Esophagus squamous epithelium (tissue), 5 donors: ENCODE results near the gene DMAP1. TPM values are rescaled to one million over a fixed set of nuclear protein-coding genes. Genes with fewer than 3 reads are reported as not detected.

ENCODE experiments used
- DNase-seq: peaks from one replicate; lab custom pipeline; 2025; lab: John Stamatoyannopoulos, UW
- H3K27ac ChIP-seq, 4 donors: fragments of 200-600 bp; sonication (generic); one replicate each; pipeline ENCODE4 v1.5.1; 2016 to 2019; ENCODE audit warnings: mild to moderate bottlenecking in 1 of 4
- H3K27me3 ChIP-seq, 4 donors: fragments of 200-600 bp; sonication (generic); 1 replicate in 3 of 4; 2 replicates in 1 of 4; pipeline versions ENCODE4 v1.5.1 to v1.6.0; 2017 to 2021; ENCODE audit warnings: antibody characterized with exemption in 1 of 4
- H3K36me3 ChIP-seq, 3 donors: fragments of 200-600 bp; sonication (generic); one replicate each; pipeline ENCODE4 v1.5.1; 2016 to 2019
- H3K4me1 ChIP-seq, 3 donors: fragments of 200-600 bp; sonication (generic); one replicate each; pipeline ENCODE4 v1.5.1; 2017 to 2019
- H3K4me3 ChIP-seq, 4 donors: fragments of 200-600 bp; sonication (generic); 1 replicate in 3 of 4; 2 replicates in 1 of 4; pipeline ENCODE4 v1.5.1; 2016 to 2019; ENCODE audit warnings: mild to moderate bottlenecking in 2 of 4, moderate library complexity in 1 of 4
- H3K9me3 ChIP-seq, 3 donors: fragments of 200-600 bp; sonication (generic); one replicate each; pipeline ENCODE4 v1.5.1; 2016 to 2019
- POLR2A ChIP-seq, 4 donors: fragments of 450-650 bp; IDR thresholded peaks; one replicate each; pipeline ENCODE4 v1.6.1; 2017; ENCODE audit warnings: antibody characterized with exemption in 4 of 4, mild to moderate bottlenecking in 4 of 4, moderate library complexity in 3 of 4
- WGBS, 2 donors: methylation state at CpG; one replicate each; pipeline ENCODE4 v1.1.5; 2018; 5-methylcytosine and 5-hydroxymethylcytosine counted together
- intact Hi-C: fragments of 100-400 bp; cut with DNase I; formaldehyde crosslinking; loops from one replicate; pipeline ENCODE4 v1.15.0; 2022
- total RNA-seq, 4 donors: library from RNA; depleted of rRNA; stranded (reverse); fragments of >200 nt; gene quantifications; one replicate each; pipeline ENCODE4 v1.1.0, GENCODE V29; 2016
- TF ChIP-seq, protein P1 (sequence below), 6 experiments: fragments of 450-650 bp in 4 of 6; fragments of 200-600 bp in 2 of 6; sonication (generic) in 2 of 6; IDR thresholded peaks; one replicate each; pipeline ENCODE4 v1.5.1; 2016 to 2019; ENCODE audit warnings: antibody characterized with exemption in 6 of 6, mild to moderate bottlenecking in 4 of 6, moderate library complexity in 4 of 6
- donor health status: DM: yes; HTN: yes; CAD: no.

DMAP1 gene
- total RNA-seq, 4 donors from 2014 or later, result 19.2 to 45.2 (median 22.0) TPM

DNA sequence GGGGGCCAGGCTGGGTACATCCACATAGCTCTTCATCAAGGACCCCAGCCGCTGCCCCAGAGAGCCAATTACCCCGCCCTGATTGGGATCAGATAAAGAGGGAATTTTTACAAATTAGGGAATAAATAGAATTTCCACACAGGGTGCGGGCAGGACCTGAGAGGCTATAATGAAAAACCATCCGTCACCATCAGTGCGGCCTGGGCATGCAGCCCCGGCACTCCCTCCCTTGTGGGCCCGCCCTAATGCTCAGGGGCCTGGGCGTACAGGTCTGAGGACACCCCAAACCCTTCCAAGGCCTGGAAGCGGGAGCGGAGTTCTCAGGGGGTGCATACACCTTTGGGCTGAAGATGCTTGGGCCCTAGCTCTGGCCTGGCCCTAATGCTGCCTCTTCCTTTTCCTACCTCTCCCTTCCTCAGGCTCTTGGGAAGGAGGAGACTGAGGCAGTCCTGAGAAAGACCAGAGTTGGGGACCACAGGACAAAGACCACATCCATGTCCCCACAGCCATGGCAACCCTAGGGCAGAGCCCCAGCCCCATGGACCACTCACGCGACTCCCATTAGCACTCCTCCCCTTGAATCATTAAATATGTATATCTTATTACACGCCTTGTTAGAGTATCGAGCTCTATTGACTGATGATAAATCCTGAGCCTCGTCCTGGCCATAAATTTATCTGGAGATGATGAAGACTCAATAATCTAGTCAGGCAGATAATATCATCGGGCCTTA, 16.3 kb downstream of the DMAP1 start:
- Histone ChIP-seq H3K36me3 (peaks cover 0 to 10% (median 0%) of the 10 kb centered on the region in 3 donors), H3K27me3 (no peaks in the 10 kb centered on the region), H3K4me3 (no peak overlapping the region), H3K9me3 (no peaks in the 10 kb centered on the region), H3K4me1 (peaks cover 0 to 5% (median 0%) of the 10 kb centered on the region in 3 donors), H3K27ac (no peak overlapping the region)
- no peak for DNase-seq
- 93 to 96% methylated on average over 15 to 16 of the region's 16 CpGs for WGBS, 2 donors
- no peak for TF ChIP-seq POLR2A (IDR thresholded peaks at IDR 0.05)
- TF ChIP-seq, protein P1, sequence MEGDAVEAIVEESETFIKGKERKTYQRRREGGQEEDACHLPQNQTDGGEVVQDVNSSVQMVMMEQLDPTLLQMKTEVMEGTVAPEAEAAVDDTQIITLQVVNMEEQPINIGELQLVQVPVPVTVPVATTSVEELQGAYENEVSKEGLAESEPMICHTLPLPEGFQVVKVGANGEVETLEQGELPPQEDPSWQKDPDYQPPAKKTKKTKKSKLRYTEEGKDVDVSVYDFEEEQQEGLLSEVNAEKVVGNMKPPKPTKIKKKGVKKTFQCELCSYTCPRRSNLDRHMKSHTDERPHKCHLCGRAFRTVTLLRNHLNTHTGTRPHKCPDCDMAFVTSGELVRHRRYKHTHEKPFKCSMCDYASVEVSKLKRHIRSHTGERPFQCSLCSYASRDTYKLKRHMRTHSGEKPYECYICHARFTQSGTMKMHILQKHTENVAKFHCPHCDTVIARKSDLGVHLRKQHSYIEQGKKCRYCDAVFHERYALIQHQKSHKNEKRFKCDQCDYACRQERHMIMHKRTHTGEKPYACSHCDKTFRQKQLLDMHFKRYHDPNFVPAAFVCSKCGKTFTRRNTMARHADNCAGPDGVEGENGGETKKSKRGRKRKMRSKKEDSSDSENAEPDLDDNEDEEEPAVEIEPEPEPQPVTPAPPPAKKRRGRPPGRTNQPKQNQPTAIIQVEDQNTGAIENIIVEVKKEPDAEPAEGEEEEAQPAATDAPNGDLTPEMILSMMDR (IDR thresholded peaks at IDR 0.05), result no peak
- intact Hi-C loops, result no loop called here

DNA sequence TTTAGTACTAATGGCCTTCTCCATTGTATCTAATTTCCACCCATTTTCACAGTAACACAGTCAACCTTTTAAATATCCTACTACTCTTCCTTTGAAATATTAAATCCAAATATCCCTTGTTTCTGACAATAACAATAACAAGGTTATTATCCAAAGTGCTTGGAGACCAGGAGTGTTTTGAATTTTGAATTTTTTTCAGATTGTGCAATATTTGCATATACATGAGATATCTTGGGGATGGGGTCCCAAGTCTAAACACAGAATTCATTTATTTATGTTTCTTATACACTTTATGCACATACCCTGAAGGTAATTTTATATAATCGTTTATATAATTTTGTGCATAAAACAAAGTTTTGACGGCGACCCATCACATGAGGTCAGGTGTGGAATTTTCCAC, 17.5 kb downstream of the DMAP1 start:
- no peak overlapping the region for H3K27ac ChIP-seq
- H3K36me3 ChIP-seq, result peaks cover 0 to 10% (median 0%) of the 10 kb centered on the region in 3 donors
- 82 to 85% methylated on average over 3 of the region's 3 CpGs for WGBS, 2 donors
- no peak for DNase-seq
- no peak overlapping the region for H3K4me3 ChIP-seq
- no peaks in the 10 kb centered on the region for H3K9me3 ChIP-seq
- H3K27me3 ChIP-seq, result no peaks in the 10 kb centered on the region
- TF ChIP-seq, protein P1 (IDR thresholded peaks at IDR 0.05), result no peak
- no peak for TF ChIP-seq POLR2A (IDR thresholded peaks at IDR 0.05)
- H3K4me1 ChIP-seq, result peaks cover 0 to 5% (median 0%) of the 10 kb centered on the region in 3 donors
- intact Hi-C loops, result no loop called here

DNA sequence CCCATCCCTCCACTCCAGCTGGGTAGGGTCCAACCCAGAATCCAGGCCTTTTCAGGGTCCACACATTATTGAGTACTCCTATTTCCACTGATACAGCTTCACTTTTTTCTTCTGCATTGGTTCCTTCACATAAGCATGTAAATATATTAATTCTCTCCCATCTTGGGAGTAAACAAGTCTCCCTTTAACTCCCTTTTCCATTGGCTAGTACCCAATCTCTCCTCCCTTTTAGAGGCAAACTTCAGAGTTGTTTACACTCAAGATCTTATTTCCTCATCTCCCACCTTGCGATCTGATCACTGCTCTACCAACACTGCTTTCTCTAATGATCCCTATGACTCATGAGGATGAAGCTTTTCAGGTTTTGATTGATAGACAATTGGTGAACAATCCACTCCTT, 20.3 kb downstream of the DMAP1 start:
- 93 to 95% methylated on average over 1 of the region's 1 CpG for WGBS, 2 donors
- no peak for DNase-seq
- H3K36me3 ChIP-seq, result peaks cover 0 to 10% (median 0%) of the 10 kb centered on the region in 3 donors
- H3K9me3 ChIP-seq, result no peaks in the 10 kb centered on the region
- no peaks in the 10 kb centered on the region for H3K27me3 ChIP-seq
- peaks cover 0 to 10% (median 0%) of the 10 kb centered on the region in 3 donors for H3K4me1 ChIP-seq
- no peak for TF ChIP-seq POLR2A (IDR thresholded peaks at IDR 0.05)
- TF ChIP-seq, protein P1 (IDR thresholded peaks at IDR 0.05), result no peak
- intact Hi-C loops, result no loop called here
- no peak overlapping the region for H3K27ac ChIP-seq
- H3K4me3 ChIP-seq, result no peak overlapping the region

DNA sequence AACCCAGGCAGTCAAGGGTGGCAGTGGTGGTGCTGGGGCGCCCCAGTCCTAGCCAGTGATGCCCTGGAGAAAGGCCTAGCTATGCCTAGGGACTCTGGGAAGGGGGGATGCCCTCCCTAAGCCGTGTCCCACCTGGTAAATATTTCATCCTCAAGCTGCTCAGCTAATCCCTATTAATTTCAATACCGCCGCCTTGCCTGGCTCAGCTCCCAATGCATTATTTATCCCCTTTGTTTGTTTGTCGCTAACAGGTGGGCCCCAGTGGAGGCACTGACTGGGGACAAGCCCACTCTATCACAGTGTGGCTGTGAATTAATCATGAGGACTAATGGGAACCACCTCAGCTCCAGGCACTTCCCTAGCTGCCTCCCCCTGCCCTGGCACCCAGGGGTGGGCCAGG, 22.5 kb downstream of the DMAP1 start:
- H3K27me3 ChIP-seq, result no peaks in the 10 kb centered on the region
- 81 to 97% methylated on average over 4 to 5 of the region's 5 CpGs for WGBS, 2 donors
- H3K4me1 ChIP-seq, result peaks cover 0 to 32% (median 0%) of the 10 kb centered on the region in 3 donors
- H3K4me3 ChIP-seq, result no peak overlapping the region
- TF ChIP-seq, protein P1 (IDR thresholded peaks at IDR 0.05), result no peak
- TF ChIP-seq POLR2A (IDR thresholded peaks at IDR 0.05), result no peak
- no peaks in the 10 kb centered on the region for H3K9me3 ChIP-seq
- no peak for DNase-seq
- H3K36me3 ChIP-seq, result peaks cover 0 to 13% (median 0%) of the 10 kb centered on the region in 3 donors
- H3K27ac ChIP-seq, result no peak overlapping the region
- intact Hi-C loops, result no loop called here

DNA sequence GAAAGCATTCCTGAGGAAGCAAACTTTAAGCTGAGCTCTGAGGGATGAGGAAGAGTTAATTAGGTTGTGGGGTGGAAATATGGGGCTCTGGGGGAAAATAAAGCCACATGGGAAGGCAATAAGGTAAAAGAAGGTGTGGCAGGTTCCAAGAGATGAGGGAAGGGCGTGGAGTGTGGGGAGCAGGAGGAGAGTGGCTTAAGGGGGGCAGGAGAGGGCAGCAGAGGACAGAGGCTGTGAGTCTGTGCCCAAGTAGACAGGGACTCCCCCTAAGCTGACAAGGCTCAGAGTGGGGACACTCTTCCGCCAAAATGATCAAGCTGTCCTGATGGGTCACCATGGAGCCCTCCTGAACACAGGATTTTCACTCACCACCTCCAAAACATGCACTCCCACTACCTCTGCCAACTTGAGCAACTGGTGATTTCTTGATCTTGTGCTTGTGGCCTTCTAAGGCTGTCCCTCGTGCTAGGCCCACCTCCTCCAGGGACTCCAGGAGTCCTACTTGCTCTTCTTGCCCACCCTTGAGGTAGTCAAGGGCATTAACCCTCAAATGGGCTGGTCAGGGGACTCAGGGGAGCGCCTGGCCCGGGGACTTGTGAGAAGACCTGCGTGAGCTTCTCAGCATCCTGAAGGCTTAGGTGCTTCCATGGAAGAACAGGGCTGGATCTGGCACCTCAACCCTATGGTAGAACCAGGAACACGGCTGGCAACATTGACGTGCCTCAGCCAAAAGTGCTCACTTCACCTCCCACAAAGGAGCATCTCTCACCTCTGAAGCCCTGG, 23.4 kb downstream of the DMAP1 start:
- H3K27ac ChIP-seq, result no peak overlapping the region
- intact Hi-C loops, result no loop called here
- H3K27me3 ChIP-seq, result no peaks in the 10 kb centered on the region
- TF ChIP-seq, protein P1 (IDR thresholded peaks at IDR 0.05), result no peak
- TF ChIP-seq POLR2A (IDR thresholded peaks at IDR 0.05), result no peak
- H3K9me3 ChIP-seq, result no peaks in the 10 kb centered on the region
- no peak overlapping the region for H3K4me3 ChIP-seq
- WGBS, 2 donors, result 87 to 94% methylated on average over 4 to 5 of the region's 8 CpGs
- H3K36me3 ChIP-seq, result peaks cover 0 to 10% (median 0%) of the 10 kb centered on the region in 3 donors
- no peak for DNase-seq
- peaks cover 0 to 40% (median 0%) of the 10 kb centered on the region in 3 donors for H3K4me1 ChIP-seq
